ENCODE results near the gene PCDHA5.
"Not testable (repeated sequence)": the region's sequence is repeated elsewhere in the genome, so short reads cannot be mapped to it uniquely, and the experiment has no call there.

Gene PCDHA5

GRCh38 chr5:140827704-140828361 is 6.4 kb downstream of the PCDHA5 start, which contains the start of gene PCDHA6:
PCDHA6 (plus strand) TSS chr5:140827960; CDS start chr5:140828092, 132 bp downstream.
- peak; percentile 30 for DNase-seq

GRCh38 chr5:140828362-140828737 is 6.9 kb downstream of the PCDHA5 start:
- DNase-seq = peak; percentile 40

- not testable (repeated sequence) for DNase-seq
Observed at GRCh38 chr5:140829511-140830501, 8.4 kb downstream of the PCDHA5 start.

GRCh38 chr5:140833993-140834392 is 12.6 kb downstream of the PCDHA5 start, which contains the start of gene PCDHA7:
PCDHA7 (plus strand) TSS chr5:140834269; CDS start chr5:140834384, 115 bp downstream.
- no peak for DNase-seq

- DNase-seq = not testable (repeated sequence)
Observed at GRCh38 chr5:140834439-140835008, 13.1 kb downstream of the PCDHA5 start.

GRCh38 chr5:140835622-140836510 is 14.5 kb downstream of the PCDHA5 start:
- no peak for DNase-seq

- DNase-seq = peak; percentile 26
Observed at GRCh38 chr5:140840978-140841962, 19.9 kb downstream of the PCDHA5 start, which contains the start of gene PCDHA8. PCDHA8 (plus strand) TSS chr5:140841187; CDS start chr5:140841322, 135 bp downstream.

- DNase-seq = no peak
Observed at GRCh38 chr5:140842798-140843733, 21.7 kb downstream of the PCDHA5 start.

GRCh38 chr5:140848139-140849102 is 27.0 kb downstream of the PCDHA5 start, which contains the start of gene PCDHA9:
PCDHA9 (plus strand) TSS chr5:140848382; CDS start chr5:140848496, 114 bp downstream.
- not testable (repeated sequence) for DNase-seq

GRCh38 chr5:140849831-140850634 is 28.6 kb downstream of the PCDHA5 start:
- not testable (repeated sequence) for DNase-seq

- DNase-seq = no peak
Observed at GRCh38 chr5:140855772-140856674, 34.6 kb downstream of the PCDHA5 start, which contains the start of gene PCDHA10. PCDHA10 (plus strand) TSS chr5:140855897; CDS start chr5:140856049, 152 bp downstream.

GRCh38 chr5:140857177-140857986 is 36.0 kb downstream of the PCDHA5 start:
- no peak for DNase-seq

- DNase-seq = no peak
Observed at GRCh38 chr5:140857987-140858240, 36.5 kb downstream of the PCDHA5 start.

- DNase-seq = no peak
Observed at GRCh38 chr5:140862441-140863295, 41.3 kb downstream of the PCDHA5 start.

All from NCI-H2081 treated with DMSO at 0.1 percent for 48 hours (cell line).